IPS-18c (cell line): ENCODE measurements around the gene ARX.

Experiments used
- H3K4me3 ChIP-seq: 2 replicates; pipeline ENCODE4 v1.7.0; 2013; ENCODE audit warnings: low read depth, mild to moderate bottlenecking, low read length, moderate library complexity; ENCODE audit not compliant: insufficient read depth
- H3K9me3 ChIP-seq: one replicate; pipeline ENCODE4 v1.6.1; 2013; ENCODE audit warnings: mild to moderate bottlenecking, low read length, moderate library complexity; ENCODE audit not compliant: control insufficient read depth, insufficient read depth

ARX gene

DNA sequence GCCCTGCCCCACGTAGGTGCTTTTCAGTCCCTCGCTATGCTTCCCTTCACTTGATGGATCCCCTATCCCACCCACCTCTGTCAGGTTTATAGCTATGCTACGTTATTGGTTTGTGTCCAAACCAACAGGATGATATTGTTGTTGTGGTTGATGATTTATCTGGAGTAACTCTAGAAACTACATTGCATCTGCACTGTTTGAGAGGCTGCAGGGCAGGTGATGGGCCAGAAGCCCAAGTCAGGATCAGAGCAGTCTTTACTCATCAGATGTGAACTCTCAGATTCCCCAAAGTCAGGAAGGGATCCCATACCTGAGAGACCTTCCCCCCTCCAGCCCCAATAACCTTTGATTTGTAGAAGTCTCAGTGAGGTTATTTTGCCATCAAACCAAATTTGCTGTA is 34.7 kb downstream of the ARX start:
- no peak overlapping the region for H3K4me3 ChIP-seq
- no peaks in the 10 kb centered on the region for H3K9me3 ChIP-seq

DNA sequence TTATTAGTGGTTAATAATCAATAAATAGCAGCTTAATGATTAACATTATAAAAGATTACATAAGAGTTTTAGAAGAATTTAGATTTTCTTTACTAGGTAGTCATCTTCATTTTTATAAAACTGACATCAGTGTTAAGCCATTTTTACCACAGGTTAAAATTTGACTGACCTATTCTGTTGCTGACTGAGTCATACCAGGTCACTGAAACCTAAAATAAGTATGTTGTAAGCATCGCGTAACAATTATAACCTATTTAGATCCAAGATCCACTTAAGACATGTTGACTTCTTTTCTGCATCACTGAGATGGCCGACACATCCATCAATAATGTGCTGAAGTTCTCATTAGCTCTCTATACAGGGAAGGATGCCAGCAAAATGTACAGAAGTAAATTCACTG is 36.7 kb downstream of the ARX start:
- Histone ChIP-seq H3K4me3 (no peak overlapping the region), H3K9me3 (no peaks in the 10 kb centered on the region)

DNA sequence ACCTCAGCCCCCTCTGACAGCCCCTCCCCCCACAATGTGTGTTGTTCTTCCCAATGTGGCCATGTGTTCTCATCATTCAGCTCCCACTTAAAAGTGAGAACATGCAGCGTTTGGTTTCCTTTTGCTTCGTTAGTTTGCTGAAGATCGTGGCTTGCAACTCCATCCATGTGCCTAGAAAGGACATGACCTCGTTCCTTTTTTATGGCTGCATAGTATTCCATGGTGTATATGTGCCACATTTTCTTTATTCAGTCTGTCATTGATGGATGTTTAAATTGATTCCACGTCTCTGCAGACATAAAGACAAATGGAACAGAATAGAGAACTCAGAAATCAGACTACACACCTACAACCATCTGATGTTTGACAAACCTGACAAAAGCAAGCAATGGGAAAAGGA is 46.0 kb downstream of the ARX start:
- H3K9me3 ChIP-seq = peaks cover 2% of the 10 kb centered on the region
- no peak overlapping the region for H3K4me3 ChIP-seq

DNA sequence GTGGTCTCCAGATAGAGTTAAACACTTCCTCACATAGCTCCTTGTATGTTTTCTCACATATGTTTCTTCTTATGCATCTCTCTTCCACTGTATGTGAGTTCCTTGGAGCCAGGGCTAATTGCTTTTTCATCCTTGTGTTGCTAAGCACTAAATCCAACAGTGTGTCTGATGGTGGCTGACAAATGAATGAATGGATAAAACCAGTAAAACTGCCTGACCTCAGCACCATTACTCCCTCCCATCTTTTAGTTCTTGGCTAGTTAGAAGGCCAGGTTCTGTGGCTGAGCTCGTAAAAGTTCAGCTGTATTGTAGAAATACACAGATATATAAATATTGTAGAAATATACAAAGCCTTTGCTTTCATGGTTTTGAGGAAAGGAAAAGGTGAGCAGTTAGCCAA is 50.4 kb downstream of the ARX start:
- Histone ChIP-seq H3K4me3 (no peak overlapping the region), H3K9me3 (no peaks in the 10 kb centered on the region)

DNA sequence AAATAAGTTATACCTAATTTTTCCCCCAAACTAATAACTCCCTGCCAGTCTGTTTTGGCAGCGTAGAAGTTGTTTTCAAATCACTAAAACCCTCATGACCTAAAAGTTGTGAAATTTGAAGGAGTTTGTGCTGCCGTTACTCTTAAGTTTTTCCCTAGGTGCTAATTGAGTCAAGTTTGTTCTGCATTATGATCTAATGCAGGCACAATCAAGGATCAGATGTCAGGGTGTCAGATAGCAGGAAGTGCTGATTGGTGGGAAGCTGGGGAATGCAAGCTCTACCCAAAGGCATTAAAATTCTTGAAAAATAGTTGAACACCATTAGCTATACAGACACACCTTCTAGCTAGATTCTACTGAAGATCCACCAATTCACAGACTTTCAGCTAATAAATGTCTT is 51.9 kb downstream of the ARX start:
- Histone ChIP-seq H3K9me3 (no peaks in the 10 kb centered on the region), H3K4me3 (no peak overlapping the region)

DNA sequence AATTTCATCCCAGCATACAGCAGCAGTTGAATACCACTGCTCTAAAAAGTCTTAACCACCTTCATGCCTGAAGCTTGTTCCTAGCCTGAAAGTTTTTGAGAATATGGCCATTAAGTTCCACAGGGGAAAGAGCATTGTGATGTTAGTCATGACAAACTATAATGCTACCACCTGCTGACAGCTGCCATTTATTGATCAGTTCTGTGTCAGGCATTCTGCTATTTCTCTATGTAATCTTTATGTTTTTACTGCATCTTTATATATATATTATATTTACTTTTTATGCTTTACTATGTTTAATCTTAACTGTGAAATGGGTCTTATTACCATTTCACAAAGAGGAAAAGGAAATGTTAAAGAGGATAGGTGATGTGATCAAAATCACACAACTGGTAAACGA is 54.0 kb downstream of the ARX start:
- H3K4me3 ChIP-seq = no peak overlapping the region
- H3K9me3 ChIP-seq = no peaks in the 10 kb centered on the region

DNA sequence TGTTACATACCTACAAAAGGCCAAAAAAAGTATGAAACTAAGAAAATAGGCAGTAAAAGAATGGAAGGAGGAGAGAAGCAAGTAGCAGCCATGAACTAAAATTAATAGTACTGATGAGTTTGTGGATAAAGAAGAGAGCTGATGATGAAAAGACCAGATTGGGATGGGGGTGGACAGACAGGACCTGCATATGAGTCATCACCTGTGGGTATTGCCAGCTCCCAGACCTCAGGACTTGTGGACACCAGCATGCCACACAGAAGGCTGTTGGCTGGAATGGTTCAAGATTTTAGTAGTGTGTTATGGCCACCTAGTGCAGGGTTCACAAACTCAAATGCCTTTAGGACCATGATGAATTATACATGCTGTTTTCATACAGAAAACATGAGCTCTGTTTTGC is 58.9 kb downstream of the ARX start:
- Histone ChIP-seq H3K9me3 (no peaks in the 10 kb centered on the region), H3K4me3 (no peak overlapping the region)

DNA sequence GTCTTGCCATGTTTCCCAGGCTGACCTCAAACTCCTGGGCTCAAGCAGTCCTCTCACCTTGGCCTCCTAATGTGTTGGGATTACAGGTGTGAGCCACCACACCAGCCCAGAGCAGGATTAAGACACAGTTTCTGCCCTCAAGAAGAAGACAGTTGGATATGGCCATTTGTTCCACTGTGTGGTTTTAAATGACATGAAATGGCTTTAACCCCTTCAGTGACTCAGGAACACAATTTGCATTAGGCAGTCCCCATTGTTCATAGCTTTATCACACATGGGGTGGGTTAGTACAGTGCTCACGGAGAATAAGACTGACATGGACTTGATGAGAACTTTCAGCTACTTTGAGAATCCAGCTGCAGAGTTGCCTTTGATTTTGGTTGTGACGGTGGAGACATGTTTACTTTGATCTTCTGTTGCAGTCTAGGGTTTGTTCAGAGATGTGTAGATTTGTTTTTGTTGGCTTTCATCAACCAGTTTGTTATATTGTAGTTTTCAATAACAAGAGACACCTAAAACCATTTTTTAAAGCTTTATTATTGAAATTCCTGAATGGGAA is 60.3 kb downstream of the ARX start:
- Histone ChIP-seq H3K4me3 (no peak overlapping the region), H3K9me3 (no peaks in the 10 kb centered on the region)

DNA sequence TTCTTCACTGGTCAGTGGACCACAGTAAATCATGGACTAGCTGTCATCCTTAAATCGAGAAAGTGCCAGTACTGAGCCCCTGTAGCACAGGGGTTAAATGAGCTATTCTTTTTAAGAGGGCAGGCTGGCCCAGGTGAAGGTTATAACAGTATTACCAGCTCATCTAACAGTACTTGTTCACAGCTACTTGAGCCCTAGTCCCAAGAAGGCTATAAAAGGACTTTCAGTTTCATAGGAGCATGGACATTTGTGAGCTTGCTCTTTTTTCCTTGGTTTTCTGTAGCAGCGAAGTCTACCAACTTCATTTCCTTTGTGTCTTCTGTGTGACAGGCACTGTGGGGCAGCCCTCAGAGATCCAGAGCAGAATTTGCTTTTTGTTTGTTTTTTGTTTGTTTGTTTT is 61.0 kb downstream of the ARX start:
- Histone ChIP-seq H3K9me3 (no peaks in the 10 kb centered on the region), H3K4me3 (no peak overlapping the region)
